Glutamatergic neuron (in vitro differentiated cells): ENCODE data around the gene AOAH. TPM values are rescaled to one million over a fixed set of nuclear protein-coding genes. Genes with fewer than 3 reads are reported as not detected.
A peak's percentile ranks its signal among the peaks of the same experiment; 100 is the strongest.

Source experiments
- DNase-seq: peaks from one replicate; pipeline ENCODE4 v3.0.0; 2022
- H3K27ac Mint-ChIP-seq: one replicate; pipeline ENCODE4 v1.8.0; 2020; ENCODE audit warnings: mild to moderate bottlenecking, mixed read lengths, inconsistent platforms; ENCODE audit not compliant: unreplicated experiment
- H3K27me3 Mint-ChIP-seq: one replicate; pipeline ENCODE4 v1.8.0; 2020; ENCODE audit warnings: mild to moderate bottlenecking, moderate library complexity, mixed read lengths, inconsistent platforms; ENCODE audit not compliant: unreplicated experiment
- H3K36me3 Mint-ChIP-seq: one replicate; pipeline ENCODE4 v1.8.0; 2020; ENCODE audit warnings: mild to moderate bottlenecking, mixed read lengths, inconsistent platforms; ENCODE audit not compliant: unreplicated experiment
- H3K4me1 Mint-ChIP-seq: one replicate; pipeline ENCODE4 v1.8.0; 2020; ENCODE audit warnings: mild to moderate bottlenecking, low read depth, mixed read lengths, inconsistent platforms; ENCODE audit not compliant: unreplicated experiment
- H3K4me3 Mint-ChIP-seq: one replicate; pipeline ENCODE4 v1.8.0; 2020; ENCODE audit warnings: mild to moderate bottlenecking, mixed read lengths, inconsistent platforms; ENCODE audit not compliant: unreplicated experiment
- H3K9me3 Mint-ChIP-seq: one replicate; pipeline ENCODE4 v1.8.0; 2020; ENCODE audit warnings: mild to moderate bottlenecking, moderate library complexity, mixed read lengths, inconsistent platforms; ENCODE audit not compliant: unreplicated experiment
- total RNA-seq: library from RNA; stranded (reverse); fragmentation: NEBNext Ultra II Directional; extraction: Animal tissue kit (Norgen Biotek cat#: 25700); gene quantifications from one replicate; pipeline ENCODE4 v1.2.1, GENCODE V29; 2021; ENCODE audit not compliant: unreplicated experiment
- TF ChIP-seq, protein P1 (sequence below): fragments of 200-600 bp; sonication (generic); IDR thresholded peaks from one replicate; pipeline ENCODE4 v1.5.0; 2021; ENCODE audit not compliant: partially characterized antibody, unreplicated experiment

AOAH gene
- total RNA-seq, 1 donor from 2014 or later, result not detected

DNA sequence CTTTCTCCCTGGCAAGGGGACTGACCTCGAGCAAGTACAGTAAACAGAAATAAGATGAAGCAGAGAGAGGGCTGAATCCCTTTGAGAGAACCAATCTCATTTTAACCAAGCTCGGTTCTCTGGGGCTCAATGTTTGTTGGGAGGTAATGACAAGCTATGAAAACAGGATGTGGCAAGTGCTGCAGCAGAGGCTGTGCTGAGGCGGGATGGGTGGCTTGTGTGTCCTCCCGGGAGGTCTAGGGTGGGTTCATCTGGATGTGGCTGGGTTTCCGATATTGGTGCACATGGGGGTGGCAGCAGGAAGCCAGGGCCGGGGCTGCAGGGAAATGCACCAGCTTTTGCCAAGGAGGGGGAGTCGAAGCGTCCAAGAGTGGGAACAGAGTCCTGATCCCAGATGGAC is 84.5 kb downstream of the AOAH start:
- H3K27ac Mint-ChIP-seq, result no peak overlapping the region
- H3K36me3 Mint-ChIP-seq, result no peaks in the 10 kb centered on the region
- no peak overlapping the region for H3K4me3 Mint-ChIP-seq
- H3K27me3 Mint-ChIP-seq, result peaks cover 4% of the 10 kb centered on the region
- no peak for DNase-seq
- peaks cover 8% of the 10 kb centered on the region for H3K4me1 Mint-ChIP-seq
- peaks cover 2% of the 10 kb centered on the region for H3K9me3 Mint-ChIP-seq
- TF ChIP-seq, protein P1, sequence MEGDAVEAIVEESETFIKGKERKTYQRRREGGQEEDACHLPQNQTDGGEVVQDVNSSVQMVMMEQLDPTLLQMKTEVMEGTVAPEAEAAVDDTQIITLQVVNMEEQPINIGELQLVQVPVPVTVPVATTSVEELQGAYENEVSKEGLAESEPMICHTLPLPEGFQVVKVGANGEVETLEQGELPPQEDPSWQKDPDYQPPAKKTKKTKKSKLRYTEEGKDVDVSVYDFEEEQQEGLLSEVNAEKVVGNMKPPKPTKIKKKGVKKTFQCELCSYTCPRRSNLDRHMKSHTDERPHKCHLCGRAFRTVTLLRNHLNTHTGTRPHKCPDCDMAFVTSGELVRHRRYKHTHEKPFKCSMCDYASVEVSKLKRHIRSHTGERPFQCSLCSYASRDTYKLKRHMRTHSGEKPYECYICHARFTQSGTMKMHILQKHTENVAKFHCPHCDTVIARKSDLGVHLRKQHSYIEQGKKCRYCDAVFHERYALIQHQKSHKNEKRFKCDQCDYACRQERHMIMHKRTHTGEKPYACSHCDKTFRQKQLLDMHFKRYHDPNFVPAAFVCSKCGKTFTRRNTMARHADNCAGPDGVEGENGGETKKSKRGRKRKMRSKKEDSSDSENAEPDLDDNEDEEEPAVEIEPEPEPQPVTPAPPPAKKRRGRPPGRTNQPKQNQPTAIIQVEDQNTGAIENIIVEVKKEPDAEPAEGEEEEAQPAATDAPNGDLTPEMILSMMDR, result no peak

DNA sequence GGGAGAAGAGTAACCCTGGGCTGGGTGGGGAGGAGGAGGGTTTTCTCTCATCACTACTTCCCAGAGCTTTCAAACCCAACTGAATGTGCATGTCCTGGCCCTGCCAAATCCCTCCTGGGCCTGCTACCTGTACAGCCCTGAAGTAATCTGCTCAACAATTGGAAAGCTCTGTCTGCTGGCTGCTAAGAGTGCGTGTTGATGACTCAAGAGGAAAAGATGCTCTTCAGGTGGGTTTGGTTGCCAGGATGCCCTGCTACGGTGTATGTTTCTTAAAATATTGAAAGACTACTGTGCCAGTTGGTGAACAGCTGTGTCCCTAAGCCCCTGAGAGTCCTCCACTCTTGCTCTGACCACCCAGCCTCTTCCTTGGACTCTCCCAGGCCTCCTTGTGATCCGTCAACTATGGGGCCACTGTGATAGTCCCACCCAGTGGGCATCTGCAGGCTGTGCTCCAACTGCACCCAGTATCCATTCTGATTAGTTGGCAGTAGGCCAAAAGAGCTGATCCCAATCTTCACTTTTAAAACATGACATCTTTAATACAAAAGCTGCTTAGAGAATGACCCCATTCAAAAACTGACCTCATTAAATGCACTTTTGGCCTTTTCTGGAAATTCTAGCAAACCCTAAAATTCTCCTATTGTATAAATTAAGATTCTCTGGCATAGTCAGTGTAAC is 85.6 kb downstream of the AOAH start:
- TF ChIP-seq, protein P1, result no peak
- H3K27ac Mint-ChIP-seq, result peak overlapping the region; percentile 20
- peaks cover 2% of the 10 kb centered on the region for H3K9me3 Mint-ChIP-seq
- no peak overlapping the region for H3K4me3 Mint-ChIP-seq
- no peaks in the 10 kb centered on the region for H3K36me3 Mint-ChIP-seq
- peaks cover 11% of the 10 kb centered on the region for H3K4me1 Mint-ChIP-seq
- H3K27me3 Mint-ChIP-seq, result peaks cover 4% of the 10 kb centered on the region
- no peak for DNase-seq

DNA sequence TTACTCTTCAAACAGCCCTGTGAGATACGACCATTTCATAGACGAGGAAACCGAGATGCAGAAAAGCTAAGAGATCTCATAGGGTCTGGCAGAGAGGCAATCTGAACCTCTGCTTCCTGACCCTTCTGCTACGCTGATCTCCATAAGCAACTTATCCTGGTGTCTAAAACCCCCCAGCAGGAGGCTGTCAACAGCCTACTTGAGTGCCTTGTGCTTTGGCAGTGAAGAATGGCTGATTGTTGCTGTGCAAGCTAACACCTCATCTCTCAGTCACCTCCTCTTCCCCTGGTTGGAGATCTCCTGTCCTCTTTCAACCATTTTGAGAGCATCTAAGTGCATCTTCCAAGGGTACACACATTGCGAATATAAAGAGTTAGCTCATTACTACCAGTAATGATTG is 86.2 kb downstream of the AOAH start:
- Mint-ChIP-seq H3K9me3 (peaks cover 3% of the 10 kb centered on the region), H3K36me3 (no peaks in the 10 kb centered on the region), H3K27ac (no peak overlapping the region), H3K4me3 (no peak overlapping the region), H3K27me3 (peaks cover 4% of the 10 kb centered on the region), H3K4me1 (peaks cover 11% of the 10 kb centered on the region)
- DNase-seq, result no peak
- TF ChIP-seq, protein P1, result no peak

DNA sequence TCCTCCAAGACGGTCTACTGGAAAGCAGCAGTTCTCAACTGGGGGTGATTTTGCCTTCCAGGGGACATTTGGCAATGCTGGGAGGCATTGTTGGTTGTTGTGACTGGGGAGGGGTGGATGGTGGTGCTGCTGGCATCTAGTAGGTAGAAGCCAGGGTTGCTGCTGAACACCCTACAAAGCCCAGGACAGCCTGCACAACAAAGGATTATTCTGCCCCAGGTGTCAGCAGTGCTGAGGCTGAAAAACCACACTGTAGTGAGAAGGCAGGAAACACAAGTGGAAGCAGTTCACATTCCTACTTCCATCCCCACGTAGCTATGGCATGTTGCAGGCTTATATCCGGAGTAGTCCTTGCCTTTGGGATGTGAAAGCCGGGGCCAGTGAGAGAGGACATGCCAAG is 86.9 kb downstream of the AOAH start:
- DNase-seq, result no peak
- Mint-ChIP-seq H3K9me3 (peaks cover 3% of the 10 kb centered on the region), H3K36me3 (no peaks in the 10 kb centered on the region), H3K27ac (no peak overlapping the region), H3K27me3 (peaks cover 4% of the 10 kb centered on the region), H3K4me1 (peaks cover 11% of the 10 kb centered on the region), H3K4me3 (no peak overlapping the region)
- TF ChIP-seq, protein P1, result no peak

DNA sequence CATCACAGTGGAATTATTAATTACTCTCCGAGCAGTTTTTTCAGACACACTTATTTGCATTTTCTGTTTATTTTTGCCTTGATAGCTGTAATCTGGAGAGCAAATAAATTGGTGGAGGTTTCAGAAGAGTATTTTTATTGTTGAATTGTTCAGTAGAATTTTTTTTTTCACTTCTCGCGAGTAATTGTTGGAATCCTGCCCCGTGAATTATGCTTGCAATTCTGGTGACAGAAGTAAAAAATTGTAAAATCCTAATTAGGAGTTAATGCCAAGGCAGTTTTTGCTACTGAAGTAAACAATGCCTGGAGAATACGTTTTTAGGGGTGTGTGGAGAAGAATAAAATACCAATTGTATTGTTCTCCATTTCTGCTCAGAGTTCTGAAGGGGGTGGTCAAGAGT is 88.2 kb downstream of the AOAH start:
- Mint-ChIP-seq H3K4me3 (no peak overlapping the region), H3K27ac (no peak overlapping the region), H3K36me3 (no peaks in the 10 kb centered on the region), H3K4me1 (peaks cover 11% of the 10 kb centered on the region), H3K9me3 (peaks cover 3% of the 10 kb centered on the region), H3K27me3 (peaks cover 4% of the 10 kb centered on the region)
- TF ChIP-seq, protein P1, result no peak
- no peak for DNase-seq
